MG63 (cell line): Measurements from ENCODE around the gene MIEN1. TPM values are rescaled to one million over a fixed set of nuclear protein-coding genes. Genes with fewer than 3 reads are reported as not detected.
"Not testable (repeated sequence)": the region's sequence is repeated elsewhere in the genome, so short reads cannot be mapped to it uniquely, and the experiment has no call there.

Experiments used
- DNase-seq: peaks from one replicate; pipeline ENCODE4 v3.0.0-alpha.2; 2020
- H3K27me3 ChIP-seq: fragments of 250-450 bp; sonication (Bioruptor Pico); 2 replicates; pipeline ENCODE4 v1.5.1; 2020; ENCODE audit warnings: mild to moderate bottlenecking, moderate library complexity
- H3K36me3 ChIP-seq: fragments of 250-450 bp; sonication (Bioruptor Pico); 2 replicates; pipeline ENCODE4 v1.5.1; 2020; ENCODE audit warnings: mild to moderate bottlenecking, moderate library complexity
- H3K4me3 ChIP-seq: fragments of 250-450 bp; sonication (Bioruptor Pico); 2 replicates; pipeline ENCODE4 v1.5.1; 2020; ENCODE audit warnings: mild to moderate bottlenecking, moderate library complexity
- H3K9me3 ChIP-seq: fragments of 250-450 bp; sonication (Bioruptor Pico); 2 replicates; pipeline ENCODE4 v1.5.1; 2020; ENCODE audit warnings: mild to moderate bottlenecking, moderate library complexity
- total RNA-seq: library from RNA; depleted of rRNA; stranded (reverse); fragments of >200 nt; shearing (Covaris generic); gene quantifications from 2 replicates; pipeline ENCODE4 v1.2.3, GENCODE V29; 2014; ENCODE audit warnings: low replicate concordance; rRNA removed

MIEN1 gene, protein sequence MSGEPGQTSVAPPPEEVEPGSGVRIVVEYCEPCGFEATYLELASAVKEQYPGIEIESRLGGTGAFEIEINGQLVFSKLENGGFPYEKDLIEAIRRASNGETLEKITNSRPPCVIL
- 53.8 and 75.4 TPM in 2 replicates for total RNA-seq

DNA sequence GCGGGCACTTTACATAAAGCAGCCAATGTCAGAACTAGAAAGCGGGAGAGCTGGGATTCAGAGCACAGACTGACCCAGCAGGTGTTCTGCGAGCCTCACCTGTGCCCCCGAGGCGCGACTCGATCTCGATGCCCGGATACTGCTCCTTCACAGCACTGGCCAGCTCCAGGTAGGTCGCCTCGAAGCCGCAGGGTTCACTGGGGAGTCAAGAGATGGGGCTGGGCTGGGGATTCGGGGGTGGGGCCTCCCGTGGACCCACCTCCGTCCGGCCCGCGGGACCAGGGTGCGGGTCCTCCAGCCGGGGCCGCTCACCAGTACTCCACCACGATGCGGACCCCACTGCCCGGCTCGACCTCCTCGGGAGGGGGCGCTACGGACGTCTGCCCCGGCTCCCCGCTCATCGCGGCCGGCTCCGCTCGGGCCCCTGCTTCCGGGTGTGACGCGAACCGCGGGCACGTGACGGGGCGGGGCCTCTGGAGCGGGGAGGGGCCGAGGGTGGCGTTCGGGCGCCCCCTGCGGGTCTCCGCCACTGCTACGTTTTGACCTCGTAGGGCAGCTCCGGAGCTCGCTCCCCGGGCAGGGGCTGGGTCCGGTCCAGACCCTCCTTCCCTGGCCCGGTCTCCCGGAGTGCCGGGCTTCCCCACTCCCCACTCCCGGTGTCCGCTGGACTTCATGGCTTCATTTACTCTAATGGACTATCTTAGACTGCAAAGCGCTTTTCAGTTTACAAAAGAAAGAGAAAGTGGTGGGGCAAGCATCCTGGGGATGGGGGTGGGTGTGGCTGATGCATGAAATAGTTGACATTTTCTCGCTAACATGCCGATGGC lies at the start of gene MIEN1:
Gene MIEN1 (minus strand): TSS at position 438 of the 827 bp plus-strand sequence. CDS start 37 bp downstream, at position 401.
- Histone ChIP-seq H3K4me3 (peak within 1 kb of the TSS; percentile 66), H3K27me3 (no peaks in the 10 kb centered on the region), H3K36me3 (peaks cover 30% of the 10 kb centered on the region), H3K9me3 (no peaks in the 10 kb centered on the region)
- DNase-seq: peak; percentile 86

DNA sequence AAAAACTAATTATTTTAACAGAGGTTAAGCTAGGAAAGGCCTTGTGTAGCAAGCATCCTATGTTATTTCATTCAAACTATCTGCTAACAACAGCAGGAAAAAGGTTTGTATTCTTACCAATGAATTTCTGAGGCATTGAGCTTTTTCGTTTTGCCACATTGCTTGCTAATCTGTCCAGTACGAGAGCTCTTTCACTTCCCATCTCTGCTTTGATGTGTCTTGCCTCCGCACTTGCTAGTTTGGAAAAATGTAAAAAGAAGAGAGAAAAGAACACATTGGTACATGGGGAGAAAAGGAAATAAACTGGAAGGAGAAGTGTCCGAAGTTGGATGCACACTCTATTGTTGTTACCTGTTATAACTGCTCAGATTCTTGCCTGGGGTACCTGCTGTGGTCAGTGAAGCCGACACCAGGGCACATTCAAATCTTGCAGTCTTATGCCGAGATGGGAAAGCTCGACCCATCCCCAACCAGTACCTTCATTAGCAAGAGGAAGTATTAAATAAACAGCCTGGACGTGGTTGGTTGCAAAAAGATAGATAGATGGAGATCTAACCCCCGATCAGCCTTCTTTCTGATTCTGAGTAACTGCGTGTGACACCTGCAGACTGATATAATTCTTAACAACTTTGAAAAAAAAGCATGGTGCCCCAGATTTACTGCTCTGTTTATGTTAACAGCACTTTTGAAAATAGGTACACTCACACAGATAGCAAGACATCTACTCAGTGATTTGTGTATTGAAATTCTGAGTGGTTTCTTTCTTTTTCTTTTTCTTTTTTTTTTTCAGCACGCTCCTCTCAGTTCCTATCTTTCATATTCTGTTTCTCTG lies 47.4 kb upstream of the MIEN1 start:
- no peak for DNase-seq
- Histone ChIP-seq H3K36me3 (no peaks in the 10 kb centered on the region), H3K9me3 (no peaks in the 10 kb centered on the region), H3K4me3 (no peak overlapping the region), H3K27me3 (peaks cover 42% of the 10 kb centered on the region)

DNA sequence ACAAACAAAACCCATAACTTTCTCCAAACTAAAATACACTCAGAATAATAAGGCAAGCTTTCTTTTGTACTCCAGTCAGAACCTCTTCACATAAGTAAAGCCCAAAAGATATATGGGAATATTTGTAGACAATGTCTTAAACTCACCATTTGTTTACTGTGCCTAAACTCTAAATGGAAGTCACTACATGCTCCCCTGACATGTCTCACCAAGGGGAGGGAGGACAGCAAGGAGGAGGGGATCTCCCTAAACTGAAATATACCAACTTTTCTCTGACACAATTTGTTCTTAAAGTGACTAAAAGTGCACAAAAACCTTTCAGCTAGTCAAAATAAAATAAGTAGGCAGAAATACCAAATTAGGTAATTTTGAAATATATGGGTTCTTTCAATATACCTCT lies 45.9 kb upstream of the MIEN1 start:
- H3K36me3 ChIP-seq: no peaks in the 10 kb centered on the region
- DNase-seq: no peak
- H3K9me3 ChIP-seq: no peaks in the 10 kb centered on the region
- no peak overlapping the region for H3K4me3 ChIP-seq
- H3K27me3 ChIP-seq: peaks cover 27% of the 10 kb centered on the region

DNA sequence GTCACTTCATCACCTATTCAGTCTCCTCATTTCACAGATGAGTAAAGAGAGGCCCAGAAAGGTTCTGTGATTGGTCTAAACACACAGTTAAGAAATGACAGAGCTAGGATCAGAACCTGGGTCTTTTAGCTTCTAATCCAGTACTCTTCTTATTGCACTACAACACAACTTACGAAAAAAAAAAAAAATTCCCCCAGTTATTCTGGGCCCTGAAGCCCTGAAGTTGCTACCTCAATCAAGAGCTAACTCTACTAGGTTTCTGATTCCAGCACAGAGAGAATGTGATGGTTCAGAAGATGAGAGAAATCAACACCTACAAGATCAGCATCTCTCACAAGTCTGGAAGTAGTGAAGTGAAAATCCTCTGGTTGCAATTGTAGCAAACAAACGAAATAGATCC lies 44.7 kb upstream of the MIEN1 start:
- H3K36me3 ChIP-seq: no peaks in the 10 kb centered on the region
- H3K4me3 ChIP-seq: no peak overlapping the region
- no peak for DNase-seq
- no peaks in the 10 kb centered on the region for H3K9me3 ChIP-seq
- peaks cover 23% of the 10 kb centered on the region for H3K27me3 ChIP-seq

DNA sequence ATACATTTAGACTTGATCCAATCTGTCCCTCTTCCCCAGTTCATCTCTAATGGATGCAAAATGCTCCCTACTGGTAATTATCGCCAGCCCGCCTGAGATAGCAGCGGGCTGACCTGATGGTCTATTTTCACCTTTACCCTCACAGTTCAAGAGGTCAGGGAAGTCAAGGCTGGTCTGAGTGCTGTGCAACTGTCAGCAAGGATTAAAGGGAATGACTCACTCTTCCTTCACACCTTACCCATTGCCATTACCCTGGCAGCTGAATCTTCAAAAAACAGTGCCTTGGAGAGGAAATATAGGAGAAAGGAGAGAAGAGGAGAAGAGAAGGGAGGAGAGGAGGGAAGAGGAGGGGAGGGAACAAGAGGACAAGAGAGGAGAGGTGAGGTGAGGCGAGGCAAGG lies 43.7 kb upstream of the MIEN1 start:
- no peak for DNase-seq
- no peaks in the 10 kb centered on the region for H3K36me3 ChIP-seq
- H3K9me3 ChIP-seq: no peaks in the 10 kb centered on the region
- peaks cover 20% of the 10 kb centered on the region for H3K27me3 ChIP-seq
- H3K4me3 ChIP-seq: no peak overlapping the region

DNA sequence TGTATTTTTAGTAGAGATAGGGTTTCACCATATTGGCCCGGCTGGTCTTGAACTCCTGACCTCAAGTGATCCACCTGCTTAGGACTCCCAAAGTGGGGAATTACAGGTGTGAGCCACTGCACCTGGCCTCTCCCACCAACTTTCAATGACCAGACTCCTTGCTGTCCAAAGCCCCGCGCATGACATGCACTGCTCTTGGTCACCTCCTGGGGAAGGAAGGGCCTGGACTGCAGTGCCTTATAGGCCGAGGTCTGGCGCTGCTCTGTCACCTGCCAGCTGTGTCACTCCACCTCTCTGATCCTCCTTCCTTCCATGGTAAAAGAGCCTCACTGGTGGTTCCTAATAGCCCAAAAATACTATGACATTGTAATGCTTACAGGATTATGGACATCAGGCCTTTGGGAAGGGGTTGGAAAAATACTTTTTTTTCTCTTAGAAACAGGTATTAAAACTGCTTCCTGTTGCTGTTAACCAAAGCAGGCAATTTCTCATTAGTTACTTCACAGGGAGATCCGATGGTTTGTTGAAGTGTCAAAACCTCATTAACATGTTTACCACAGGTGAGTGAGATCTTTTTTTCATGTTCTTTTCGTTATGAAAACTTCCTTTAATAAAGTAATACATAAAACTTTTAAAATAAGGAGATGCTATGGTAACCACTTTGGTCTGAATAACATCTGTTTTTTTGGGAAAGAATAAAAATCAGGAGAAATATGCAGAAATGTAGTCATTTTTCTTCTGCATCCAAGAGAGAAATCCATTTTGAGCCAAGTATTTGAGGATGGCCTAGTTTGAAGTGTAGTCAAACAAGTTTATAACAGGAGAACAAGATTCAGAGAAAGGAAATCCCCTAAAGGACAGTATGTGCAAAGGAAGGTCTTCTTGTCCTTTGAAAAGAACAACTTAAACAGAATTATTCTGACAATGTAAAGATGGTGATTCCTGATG lies 42.9 kb upstream of the MIEN1 start:
- no peak for DNase-seq
- Histone ChIP-seq H3K4me3 (no peak overlapping the region), H3K27me3 (peaks cover 18% of the 10 kb centered on the region), H3K9me3 (no peaks in the 10 kb centered on the region), H3K36me3 (no peaks in the 10 kb centered on the region)

DNA sequence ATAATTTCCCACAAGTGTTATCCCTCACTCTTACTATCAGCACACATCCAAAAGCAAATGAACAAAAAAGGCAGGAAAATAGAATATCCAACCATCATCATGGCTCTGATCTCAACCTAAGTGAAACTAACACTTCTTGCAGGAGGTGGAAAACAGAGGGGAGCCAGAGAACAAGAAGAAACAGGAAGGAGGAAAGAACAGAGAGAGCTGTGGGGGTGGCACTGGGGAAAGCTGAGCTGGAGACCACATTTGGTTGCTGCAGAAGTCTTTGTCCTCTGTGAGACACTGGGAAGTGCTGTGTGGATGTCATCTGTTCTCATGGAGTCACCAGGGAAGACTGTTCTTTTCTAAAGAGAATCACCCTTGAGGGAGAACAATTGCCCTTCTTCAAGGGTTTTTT lies 42.1 kb upstream of the MIEN1 start:
- Histone ChIP-seq H3K4me3 (no peak overlapping the region), H3K36me3 (no peaks in the 10 kb centered on the region), H3K9me3 (no peaks in the 10 kb centered on the region), H3K27me3 (peaks cover 16% of the 10 kb centered on the region)
- DNase-seq: no peak

DNA sequence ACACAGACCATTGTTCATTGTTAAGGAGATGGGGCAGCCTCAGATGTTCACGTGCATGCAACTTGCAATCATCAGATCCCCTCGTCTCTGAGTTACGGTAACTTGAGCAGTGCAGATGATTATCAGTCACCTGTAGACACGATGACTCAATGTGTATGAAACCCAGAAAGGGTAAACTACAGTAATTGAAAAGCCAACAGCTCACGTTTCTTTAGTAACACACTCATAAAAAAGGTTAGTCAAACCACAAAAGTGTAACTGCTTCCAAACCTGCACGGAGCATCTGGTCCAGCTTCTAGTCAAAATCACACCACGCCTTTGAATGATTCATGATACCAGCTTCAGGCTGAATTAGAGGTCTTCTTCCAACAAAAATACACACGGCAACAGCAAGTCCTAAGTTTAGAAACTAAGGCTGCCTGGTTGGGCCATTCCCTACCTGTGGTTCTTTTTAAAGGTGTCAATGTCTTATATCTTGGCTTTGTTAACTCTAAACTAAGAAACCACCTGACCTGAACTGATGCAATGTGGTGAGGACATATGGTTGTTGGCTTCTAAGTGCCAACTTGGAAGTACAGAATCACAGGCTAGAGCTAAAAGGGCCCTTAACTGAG lies 39.7 kb upstream of the MIEN1 start:
- H3K4me3 ChIP-seq: no peak overlapping the region
- H3K9me3 ChIP-seq: no peaks in the 10 kb centered on the region
- peaks cover 4% of the 10 kb centered on the region for H3K27me3 ChIP-seq
- DNase-seq: peak; percentile 70
- no peaks in the 10 kb centered on the region for H3K36me3 ChIP-seq

DNA sequence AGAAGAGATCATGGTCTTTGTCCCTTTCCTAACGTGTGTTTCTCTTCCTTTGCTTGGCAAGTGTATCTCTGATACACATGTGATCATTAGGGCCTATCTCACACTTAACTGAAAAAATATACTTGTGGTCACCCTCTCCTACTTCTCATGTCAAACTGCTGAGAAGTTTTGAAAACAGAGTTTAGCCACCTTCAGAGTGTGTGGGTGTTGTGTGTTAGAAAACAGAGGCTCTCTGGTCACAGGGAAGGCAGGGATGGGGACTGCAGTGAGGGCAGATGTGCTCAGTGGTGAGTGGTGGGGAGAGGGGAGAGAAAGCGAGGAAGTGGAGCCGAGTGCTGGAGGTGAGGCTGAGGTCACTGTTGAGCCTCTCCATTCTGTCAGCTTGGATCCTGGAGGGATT lies 36.8 kb upstream of the MIEN1 start:
- no peaks in the 10 kb centered on the region for H3K9me3 ChIP-seq
- no peaks in the 10 kb centered on the region for H3K27me3 ChIP-seq
- no peaks in the 10 kb centered on the region for H3K36me3 ChIP-seq
- H3K4me3 ChIP-seq: no peak overlapping the region
- DNase-seq: no peak

DNA sequence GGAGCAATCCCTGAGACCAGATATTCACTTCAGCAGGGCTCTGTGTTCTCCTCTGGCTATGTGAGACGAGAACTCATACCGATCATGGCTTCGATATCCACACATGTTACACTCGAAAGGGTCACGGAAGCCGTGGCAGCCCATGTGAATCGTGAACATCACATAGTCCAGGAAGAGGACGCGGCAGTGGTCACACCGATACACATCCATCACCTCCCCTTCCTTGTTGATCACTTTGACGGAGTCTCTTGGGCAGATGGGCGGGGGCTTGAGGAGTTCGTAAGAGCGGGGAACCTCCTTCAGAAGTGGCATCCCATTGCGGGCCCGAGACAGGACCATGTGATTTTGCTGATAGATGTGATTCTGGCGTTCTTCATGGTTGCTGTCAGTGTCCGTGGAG lies 35.4 kb upstream of the MIEN1 start:
- no peak for DNase-seq
- Histone ChIP-seq H3K9me3 (no peaks in the 10 kb centered on the region), H3K27me3 (no peaks in the 10 kb centered on the region), H3K36me3 (no peaks in the 10 kb centered on the region), H3K4me3 (no peak overlapping the region)

DNA sequence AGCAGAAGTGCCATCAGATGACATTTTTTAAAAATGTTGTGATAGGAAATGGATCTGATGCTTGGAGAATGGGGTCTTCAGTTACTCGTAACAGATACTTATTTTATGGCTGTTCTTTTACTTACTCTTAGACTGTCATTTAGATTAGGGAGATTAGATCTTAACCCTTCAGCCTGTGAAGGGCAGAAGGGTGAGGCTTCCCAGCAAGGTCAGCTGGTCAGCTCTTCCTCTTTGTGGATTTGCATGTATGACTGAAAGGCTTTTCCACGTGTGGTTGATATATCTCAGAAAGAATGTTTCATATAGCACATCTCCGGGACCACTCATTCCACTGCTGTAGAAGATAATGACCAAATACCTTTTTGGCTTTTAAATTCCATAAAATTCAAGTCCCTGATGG lies 34.8 kb upstream of the MIEN1 start:
- no peaks in the 10 kb centered on the region for H3K9me3 ChIP-seq
- H3K27me3 ChIP-seq: no peaks in the 10 kb centered on the region
- H3K36me3 ChIP-seq: no peaks in the 10 kb centered on the region
- H3K4me3 ChIP-seq: no peak overlapping the region
- no peak for DNase-seq

DNA sequence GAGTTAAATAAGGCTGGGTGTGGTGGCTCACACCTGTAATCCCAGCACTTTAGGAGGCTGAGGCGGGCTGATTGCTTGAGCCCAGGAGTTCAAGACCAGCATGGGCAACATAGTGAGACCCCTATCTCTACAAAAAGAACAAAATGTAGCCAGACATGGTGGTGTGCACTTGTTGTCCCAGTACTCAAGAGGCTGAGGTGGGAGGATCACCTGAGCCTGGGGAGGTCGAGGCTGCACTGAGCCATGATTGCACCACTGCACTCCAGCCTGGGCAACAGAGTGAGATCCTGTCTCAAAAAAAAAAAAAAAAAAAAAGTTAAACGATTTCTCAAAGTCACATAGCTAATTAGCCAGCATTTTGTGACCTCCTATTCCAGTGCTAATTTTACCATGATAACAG lies 33.8 kb upstream of the MIEN1 start:
- not testable (repeated sequence) for H3K36me3 ChIP-seq, H3K4me3 ChIP-seq, DNase-seq, H3K9me3 ChIP-seq, H3K27me3 ChIP-seq

DNA sequence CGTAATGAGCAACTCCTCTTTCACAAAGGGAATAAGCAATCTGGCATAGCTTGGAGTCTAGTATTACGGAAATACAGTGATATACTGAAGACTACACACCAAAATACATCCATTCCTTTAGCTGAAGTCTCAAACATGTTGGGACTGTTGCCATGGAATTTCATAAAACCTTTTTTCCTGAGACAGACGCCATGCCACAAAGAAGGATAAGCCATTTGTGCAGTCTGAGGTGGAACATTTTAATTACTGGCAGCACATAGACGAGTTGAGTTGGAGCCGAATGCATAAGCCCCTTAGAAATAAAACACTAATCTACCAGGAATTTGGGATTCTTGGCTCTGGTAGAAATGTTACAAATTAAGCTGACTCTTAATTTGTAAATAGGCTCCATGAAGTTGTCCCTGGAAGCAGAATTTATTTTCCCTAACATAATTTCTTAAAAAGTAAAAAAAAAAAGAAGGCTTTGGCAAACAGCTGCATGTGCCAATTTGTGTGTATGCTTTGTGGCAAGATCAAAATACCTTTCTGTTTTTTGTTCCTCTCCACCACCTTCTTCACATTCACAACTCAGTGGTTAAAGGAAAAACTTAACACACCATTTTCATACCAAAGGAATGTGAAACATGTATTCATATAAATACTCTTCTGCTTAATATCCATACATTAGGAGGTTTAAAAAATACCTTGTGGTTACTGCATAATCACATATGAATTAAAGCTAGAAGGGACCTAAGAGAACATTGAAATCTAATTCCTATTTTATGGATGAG lies 32.9 kb upstream of the MIEN1 start:
- no peaks in the 10 kb centered on the region for H3K9me3 ChIP-seq
- H3K4me3 ChIP-seq: no peak overlapping the region
- DNase-seq: no peak
- H3K27me3 ChIP-seq: no peaks in the 10 kb centered on the region
- H3K36me3 ChIP-seq: no peaks in the 10 kb centered on the region

DNA sequence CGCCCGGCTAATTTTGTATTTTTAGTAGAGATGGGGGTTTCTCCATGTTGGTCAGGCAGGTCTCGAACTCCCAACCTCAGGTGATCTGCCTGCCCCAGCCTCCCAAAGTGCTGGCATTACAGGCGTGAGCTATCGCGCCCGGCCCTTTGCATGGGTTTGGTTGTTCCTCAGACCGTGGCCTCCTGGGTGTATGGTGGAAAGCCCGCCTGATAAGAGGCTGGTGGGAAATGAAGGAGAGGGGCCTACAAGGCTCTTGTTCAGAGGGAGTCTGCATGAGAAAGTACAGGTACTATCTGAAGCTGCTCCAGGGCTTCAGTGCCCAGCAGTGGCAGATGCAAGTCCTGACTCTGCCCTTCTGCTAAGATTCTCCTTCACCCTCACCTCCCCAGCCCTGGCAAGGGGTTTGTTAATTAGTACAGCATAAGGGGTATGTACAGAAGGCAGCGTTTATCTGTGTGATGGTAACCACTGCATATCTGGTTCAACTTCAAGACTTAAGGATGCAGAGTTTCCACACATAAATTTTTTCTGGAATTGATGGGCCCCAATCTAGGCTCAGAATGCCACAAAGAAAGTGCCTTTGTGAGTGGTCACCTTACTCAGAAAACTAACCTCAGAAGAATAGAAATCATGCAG lies 31.6 kb upstream of the MIEN1 start:
- no peak for DNase-seq
- Histone ChIP-seq H3K27me3 (no peaks in the 10 kb centered on the region), H3K9me3 (no peaks in the 10 kb centered on the region), H3K4me3 (no peak overlapping the region), H3K36me3 (no peaks in the 10 kb centered on the region)

DNA sequence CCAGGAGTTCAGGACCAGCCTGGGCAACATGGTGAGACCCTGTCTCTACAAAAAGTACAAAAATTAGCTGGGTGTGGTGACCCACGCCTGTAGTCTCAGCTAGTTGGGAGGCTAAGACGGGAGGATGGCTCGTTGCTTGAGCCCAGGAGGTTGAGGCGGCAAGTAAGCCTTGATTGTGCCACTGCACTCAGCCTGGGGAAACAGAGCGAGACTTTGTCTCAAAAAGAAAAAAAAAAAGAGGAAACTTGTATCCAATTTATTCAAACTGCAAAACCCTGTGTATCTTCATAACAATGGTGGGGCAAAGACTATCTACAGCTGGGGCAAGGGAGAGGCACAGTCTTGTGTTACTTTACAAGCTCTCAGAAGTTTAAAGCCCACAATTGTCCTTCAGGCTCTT lies 28.9 kb upstream of the MIEN1 start:
- Histone ChIP-seq H3K4me3 (no peak overlapping the region), H3K36me3 (no peaks in the 10 kb centered on the region), H3K9me3 (no peaks in the 10 kb centered on the region), H3K27me3 (no peaks in the 10 kb centered on the region)
- DNase-seq: no peak
